H1 (cell line): ENCODE results near the gene SIRPB1. TPM values are rescaled to one million over a fixed set of nuclear protein-coding genes. Genes with fewer than 3 reads are reported as not detected.

Source experiments
- CTCF ChIA-PET: fragments of 300-600 bp; sonication (Branson Sonifier 250); formaldehyde crosslinking; loops from one replicate; lab custom pipeline; 2021; ENCODE audit not compliant: partially characterized antibody; lab: Charles Lee
- POLR2A ChIA-PET: fragments of 300-600 bp; sonication (Branson Sonifier 250); formaldehyde crosslinking; loops from one replicate; lab custom pipeline; 2021; ENCODE audit warnings: inconsistent platforms; ENCODE audit not compliant: partially characterized antibody; lab: Charles Lee
- DNase-seq, 2 experiments: peaks; one replicate each; pipeline versions ENCODE4 v3.0.0 to v3.0.0-alpha.2; 2010 to 2022; ENCODE audit warnings: low spot score in 2 of 2, low read depth in 1 of 2, mixed read lengths in 1 of 2
- FAIRE-seq: peaks from 2 replicates; lab custom pipeline; 2011; peaks lifted over from hg19 to GRCh38; lab: Jason Lieb, UNC
- H2AFZ ChIP-seq: 2 replicates; pipeline ENCODE4 v1.8.1; 2012; ENCODE audit warnings: low read length, inconsistent platforms
- H2AK5ac ChIP-seq: 2 replicates; pipeline ENCODE4 v1.6.1; 2013; ENCODE audit warnings: low read depth, low read length
- H2BK120ac ChIP-seq: replicated peaks from 2 replicates; pipeline ENCODE3; 2013; ENCODE audit warnings: low read depth, low read length, inconsistent platforms
- H2BK12ac ChIP-seq: 2 replicates; pipeline ENCODE4 v1.6.1; 2013; ENCODE audit warnings: low read depth, low read length
- H2BK15ac ChIP-seq: 2 replicates; pipeline ENCODE4 v1.6.1; 2013; ENCODE audit warnings: low read length
- H2BK20ac ChIP-seq: 2 replicates; pipeline ENCODE4 v1.6.1; 2013; ENCODE audit warnings: low read length
- H2BK5ac ChIP-seq: 2 replicates; pipeline ENCODE4 v1.6.1; 2013; ENCODE audit warnings: low read depth, low read length
- H3K14ac ChIP-seq: 2 replicates; pipeline ENCODE4 v1.6.1; 2013; ENCODE audit warnings: inconsistent platforms; ENCODE audit not compliant: insufficient read length
- H3K18ac ChIP-seq: 2 replicates; pipeline ENCODE4 v1.6.1; 2013; ENCODE audit warnings: low read length; ENCODE audit errors: extremely low read depth
- H3K23ac ChIP-seq: 2 replicates; pipeline ENCODE4 v1.6.1; 2013; ENCODE audit warnings: inconsistent platforms; ENCODE audit not compliant: insufficient read length
- H3K23me2 ChIP-seq: 2 replicates; pipeline ENCODE4 v1.6.1; 2013; ENCODE audit warnings: low read depth, low read length
- H3K27ac ChIP-seq: 2 replicates; pipeline ENCODE4 v1.6.1; 2011; ENCODE audit warnings: low read depth, low read length, inconsistent platforms
- H3K27me3 ChIP-seq, 4 experiments: replicated peaks in 1 of 4; 1 replicate in 1 of 4; 2 replicates in 3 of 4; pipeline versions ENCODE4 v1.6.1 to v1.8.1; 2011 to 2013; ENCODE audit warnings: low read length in 3 of 4, mild to moderate bottlenecking in 3 of 4, inconsistent platforms in 2 of 4, mixed read lengths in 2 of 4, moderate library complexity in 1 of 4; ENCODE audit not compliant: control insufficient read depth in 3 of 4, insufficient read depth in 3 of 4; ENCODE audit errors: extremely low read depth in 1 of 4
- H3K36me3 ChIP-seq, 4 experiments: 2 replicates each; pipeline versions ENCODE4 v1.6.1 to v1.8.1; 2011 to 2013; ENCODE audit warnings: mild to moderate bottlenecking in 4 of 4, low read length in 3 of 4, moderate library complexity in 2 of 4, control low read depth in 1 of 4, inconsistent platforms in 1 of 4; ENCODE audit not compliant: insufficient read depth in 4 of 4, control insufficient read depth in 2 of 4
- H3K4ac ChIP-seq: replicated peaks from 2 replicates; pipeline ENCODE3; 2013; ENCODE audit warnings: low read length, low read depth, mixed read lengths, inconsistent platforms; ENCODE audit not compliant: insufficient read length
- H3K4me1 ChIP-seq, 4 experiments: replicated peaks in 1 of 4; 1 replicate in 1 of 4; 2 replicates in 3 of 4; pipeline versions ENCODE4 v1.6.1 to v1.8.1; 2011 to 2013; ENCODE audit warnings: low read length in 3 of 4, inconsistent platforms in 2 of 4, mixed read lengths in 1 of 4; ENCODE audit not compliant: insufficient read depth in 4 of 4, control insufficient read depth in 3 of 4
- H3K4me2 ChIP-seq, 2 experiments: 2 replicates each; pipeline versions ENCODE4 v1.6.1 to v1.8.1; 2011 to 2013; ENCODE audit warnings: low read depth in 2 of 2, low read length in 2 of 2, control low read depth in 1 of 2, inconsistent platforms in 1 of 2, mild to moderate bottlenecking in 1 of 2; ENCODE audit not compliant: insufficient read depth in 1 of 2
- H3K4me3 ChIP-seq, 4 experiments: fragments of 200-600, 300-600 bp in 1 of 4; sonication (generic), shearing (Covaris generic), sonication (Bioruptor Twin) in 1 of 4; 2 replicates each; pipeline versions ENCODE4 v1.5.1 to v1.8.1; 2011 to 2016; ENCODE audit warnings: low read length in 4 of 4, low read depth in 3 of 4, control low read depth in 2 of 4, inconsistent platforms in 2 of 4, mild to moderate bottlenecking in 2 of 4, mixed read lengths in 1 of 4, moderate library complexity in 1 of 4; ENCODE audit not compliant: insufficient read depth in 2 of 4; ENCODE audit errors: extremely low read depth in 1 of 4
- H3K56ac ChIP-seq: replicated peaks from 2 replicates; pipeline ENCODE3; 2013; ENCODE audit warnings: low read depth, mild to moderate bottlenecking, mixed read lengths, low read length, inconsistent platforms; ENCODE audit not compliant: insufficient read length
- H3K79me1 ChIP-seq: 2 replicates; pipeline ENCODE4 v1.6.1; 2013; ENCODE audit warnings: low read depth, low read length, control low read depth
- H3K79me2 ChIP-seq, 2 experiments: 2 replicates each; pipeline versions ENCODE4 v1.6.1 to v1.8.1; 2012 to 2013; ENCODE audit warnings: low read length in 2 of 2, mild to moderate bottlenecking in 2 of 2, inconsistent platforms in 1 of 2; ENCODE audit not compliant: insufficient read depth in 2 of 2, control insufficient read depth in 1 of 2
- H3K9ac ChIP-seq, 4 experiments: replicated peaks in 1 of 4; 1 replicate in 1 of 4; 2 replicates in 3 of 4; pipeline versions ENCODE4 v1.6.1 to v1.8.1; 2011 to 2013; ENCODE audit warnings: low read depth in 3 of 4, low read length in 3 of 4, control low read depth in 2 of 4, mild to moderate bottlenecking in 2 of 4, moderate library complexity in 2 of 4, inconsistent platforms in 1 of 4; ENCODE audit errors: extremely low read depth in 1 of 4
- H3K9me3 ChIP-seq, 2 experiments: 2 replicates each; pipeline versions ENCODE4 v1.6.1 to v1.8.1; 2012 to 2013; ENCODE audit warnings: mild to moderate bottlenecking in 2 of 2, moderate library complexity in 2 of 2, control low read depth in 1 of 2, inconsistent platforms in 1 of 2, low read depth in 1 of 2, low read length in 1 of 2, mixed read lengths in 1 of 2; ENCODE audit not compliant: insufficient read depth in 2 of 2
- H4K20me1 ChIP-seq, 2 experiments: replicated peaks in 1 of 2; 2 replicates each; pipeline versions ENCODE3 to v1.8.1; 2011 to 2013; ENCODE audit warnings: inconsistent platforms in 2 of 2, low read length in 2 of 2, mild to moderate bottlenecking in 1 of 2; ENCODE audit not compliant: insufficient read depth in 2 of 2, control insufficient read depth in 1 of 2
- H4K5ac ChIP-seq: 2 replicates; pipeline ENCODE4 v1.6.1; 2013; ENCODE audit warnings: low read length, low read depth, mixed read lengths, inconsistent platforms; ENCODE audit not compliant: insufficient read length
- H4K8ac ChIP-seq: 2 replicates; pipeline ENCODE4 v1.8.0; 2013; ENCODE audit warnings: mild to moderate bottlenecking, moderate library complexity, low read length, inconsistent platforms; ENCODE audit not compliant: insufficient read depth; ENCODE audit errors: extremely low read depth
- H4K91ac ChIP-seq: replicated peaks from 2 replicates; pipeline ENCODE3; 2013; ENCODE audit warnings: low read length, mixed read lengths, inconsistent platforms; ENCODE audit not compliant: insufficient read length
- CEBPB ChIP-seq: IDR thresholded peaks from 2 replicates; pipeline ENCODE4 v1.6.1; 2012; ENCODE audit warnings: low read depth, low read length
- EP300 ChIP-seq, 2 experiments: IDR thresholded peaks; 1 replicate in 1 of 2; 2 replicates in 1 of 2; pipeline ENCODE4 v1.6.1; 2011 to 2012; ENCODE audit warnings: low read depth in 2 of 2, low read length in 2 of 2, mild to moderate bottlenecking in 2 of 2, borderline replicate concordance in 1 of 2, inconsistent platforms in 1 of 2, moderate library complexity in 1 of 2
- KDM4A ChIP-seq: IDR thresholded peaks from one replicate; pipeline ENCODE4 v1.7.1; 2012; ENCODE audit warnings: low read depth, mild to moderate bottlenecking, moderate library complexity, low read length, inconsistent platforms; ENCODE audit not compliant: severe bottlenecking
- NANOG ChIP-seq: IDR thresholded peaks from 2 replicates; pipeline ENCODE4 v1.6.1; 2011; ENCODE audit warnings: low read length, low read depth, mild to moderate bottlenecking, inconsistent platforms; ENCODE audit not compliant: insufficient read depth, poor library complexity, severe bottlenecking
- POLR2A ChIP-seq, 2 experiments: IDR thresholded peaks; 1 replicate in 1 of 2; 2 replicates in 1 of 2; pipeline ENCODE4 v1.6.1; 2011; ENCODE audit warnings: low read depth in 2 of 2, low read length in 2 of 2, mild to moderate bottlenecking in 2 of 2; ENCODE audit errors: control extremely low read depth in 1 of 2
- SIN3A ChIP-seq, 2 experiments: IDR thresholded peaks in 1 of 2; conservative IDR thresholded peaks in 1 of 2; 2 replicates each; pipeline ENCODE4 v1.6.1; 2011 to 2012; ENCODE audit warnings: low read length in 2 of 2, improper control_type of control experiment in 1 of 2, low read depth in 1 of 2, mild to moderate bottlenecking in 1 of 2
- SIX5 ChIP-seq: IDR thresholded peaks from 2 replicates; pipeline ENCODE4 v1.6.1; 2011; ENCODE audit warnings: mild to moderate bottlenecking, low read depth, low read length
- SUZ12 ChIP-seq: fragments of 200-600 bp; sonication (generic); IDR thresholded peaks from 2 replicates; pipeline ENCODE4 v1.6.1; 2012; ENCODE audit warnings: mild to moderate bottlenecking, inconsistent platforms, low read length, moderate library complexity, mixed read lengths
- TEAD4 ChIP-seq: IDR thresholded peaks from 2 replicates; pipeline ENCODE4 v1.6.1; 2012; ENCODE audit warnings: low read depth, low read length, inconsistent platforms, mixed read lengths
- WGBS, 2 experiments: shearing (Covaris generic) in 1 of 2; methylation state at CpG; one replicate each; pipeline versions ENCODE4 v1.1.6 to v1.1.7; 2013 to 2015; ENCODE audit warnings: low lambda C conversion rate in 2 of 2, mixed read lengths in 2 of 2, inconsistent platforms in 1 of 2, low coverage in 1 of 2, missing lambda C conversion rate in 1 of 2; ENCODE audit not compliant: insufficient replicate concordance in 2 of 2, insufficient coverage in 1 of 2, insufficient read length in 1 of 2; ENCODE audit errors: extremely low coverage in 1 of 2, missing lambda C conversion rate in 1 of 2; 5-methylcytosine and 5-hydroxymethylcytosine counted together
- polyA plus RNA-seq, 7 experiments: library from polyadenylated mRNA; depleted of rRNA in 3 of 7; stranded (reverse) in 5 of 7; unstranded in 2 of 7; fragments of >200 nt in 5 of 7; fragments of 200-250 nt in 2 of 7; gene quantifications; 1 replicate in 5 of 7; 2 replicates in 1 of 7; 4 replicates in 1 of 7; pipeline versions ENCODE4 v1.2.1 to v1.2.3, GENCODE V29; 2011 to 2013; ENCODE audit warnings: missing spikeins in 2 of 7, mixed read lengths in 2 of 7
- total RNA-seq: library from RNA; stranded (reverse); fragmentation: NEBNext Ultra II Directional; extraction: Animal tissue kit (Norgen Biotek cat#: 25700); gene quantifications from 2 replicates; pipeline ENCODE4 v1.2.1, GENCODE V29; 2021

The SIRPB1 gene
- total and polyA plus RNA-seq, 2 of the 8 experiments (the other 6 are each of a cell fraction or from before 2014, with no cell fraction given) = 0.14 to 0.99 TPM

DNA sequence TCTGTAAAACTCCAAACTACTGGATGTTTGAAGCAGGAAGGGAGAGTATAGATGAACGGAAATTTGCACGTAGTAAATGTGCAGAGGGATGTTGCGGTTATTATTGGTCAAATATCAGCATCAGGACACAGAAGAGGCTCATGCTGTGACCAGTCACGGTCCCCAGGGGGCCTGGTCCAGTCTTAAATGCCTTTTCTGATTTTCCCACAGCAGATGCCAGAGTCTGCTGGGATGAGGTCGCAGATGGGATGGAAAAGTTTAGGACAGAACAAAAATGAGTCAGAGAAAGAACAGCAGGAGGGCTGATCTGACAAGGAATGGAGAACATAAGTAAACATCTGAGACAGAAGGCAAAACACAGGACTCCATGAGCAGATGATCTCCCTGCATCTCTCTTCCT lies 49.5 kb upstream of the SIRPB1 start:
- Histone ChIP-seq H3K4me2 (no peak overlapping the region), H3K56ac (no peak overlapping the region), H3K27me3 (peaks cover 0 to under 1% (median 0%) of the 10 kb centered on the region in 4 experiments; a peak in 2 of 7 replicates), H3K4me1 (no peaks in the 10 kb centered on the region), H3K79me2 (no peaks in the 10 kb centered on the region)
- no peak for TF ChIP-seq POLR2A (IDR thresholded peaks at IDR 0.05; ENCODE audit: control extremely low read depth in 1 of 2, low read depth in 2 of 2, low read length in 2 of 2)
- no peak for TF ChIP-seq KDM4A
- TF ChIP-seq TEAD4 = no peak
- no peak for TF ChIP-seq NANOG
- TF ChIP-seq SIN3A (conservative IDR thresholded peaks at IDR 0.05 in 1 of 2, IDR thresholded peaks at IDR 0.05 in 1 of 2; ENCODE audit: low read depth in 1 of 2, low read length in 2 of 2) = no peak
- TF ChIP-seq SUZ12 = no peak
- TF ChIP-seq EP300 (IDR thresholded peaks at IDR 0.05; ENCODE audit: borderline replicate concordance in 1 of 2, low read depth in 2 of 2, low read length in 2 of 2) = no peak
- TF ChIP-seq SIX5 = no peak
- TF ChIP-seq CEBPB = no peak
- TF ChIP-seq, all 59 proteins: peak for 0
- peaks cover 0 to 4% of the 10 kb centered on the region in 2 experiments; a peak in 1 of 4 replicates for H3K9me3 ChIP-seq
- no peak for FAIRE-seq
- no peak overlapping the region for H2BK15ac ChIP-seq
- H3K23ac ChIP-seq = no peak overlapping the region
- H3K36me3 ChIP-seq = no peaks in the 10 kb centered on the region
- no peak overlapping the region for H3K14ac ChIP-seq
- H3K4me3 ChIP-seq = no peak overlapping the region
- no peak overlapping the region for H2AFZ ChIP-seq
- H4K5ac ChIP-seq = no peak overlapping the region
- H3K23me2 ChIP-seq = no peaks in the 10 kb centered on the region
- no peak overlapping the region for H3K27ac ChIP-seq
- peak in 1 of 2 experiments; percentile 19 for DNase-seq
- H3K4ac ChIP-seq = no peak overlapping the region
- H4K91ac ChIP-seq = no peak overlapping the region
- H4K20me1 ChIP-seq = no peaks in the 10 kb centered on the region
- no peak overlapping the region for H4K8ac ChIP-seq
- 97% methylated on average over 5 of the region's 5 CpGs; no CpG with 5 or more reads in 1 of the 2 experiments for WGBS, 2 experiments
- CTCF ChIA-PET = no interaction called here
- no peak overlapping the region for H3K9ac ChIP-seq
- H2BK12ac ChIP-seq = no peak overlapping the region
- H3K18ac ChIP-seq = no peak overlapping the region
- POLR2A ChIA-PET = no interaction called here
- H2BK5ac ChIP-seq = no peak overlapping the region
- no peaks in the 10 kb centered on the region for H3K79me1 ChIP-seq
- H2BK20ac ChIP-seq = no peak overlapping the region
- H2BK120ac ChIP-seq = no peak overlapping the region
- no peak overlapping the region for H2AK5ac ChIP-seq
